GM18508 (cell line): ENCODE data around the gene PLD1.
"Not testable (repeated sequence)": the region's sequence is repeated elsewhere in the genome, so short reads cannot be mapped to it uniquely, and the experiment has no call there.

Source experiments
- ATAC-seq: cut with Tn5 transposase; IDR thresholded peaks from one replicate; pipeline ENCODE4 v1.9.1; 2021; ENCODE audit warnings: moderate number of reproducible peaks; ENCODE audit not compliant: insufficient read depth, unreplicated experiment

The PLD1 gene

GRCh38 chr3:171821778-171822358, 11.6 kb upstream of the PLD1 start:
- no peak for ATAC-seq

GRCh38 chr3:171821044-171821443, 10.8 kb upstream of the PLD1 start:
- no peak for ATAC-seq

- ATAC-seq = no peak
Observed at GRCh38 chr3:171817074-171817800, 7.0 kb upstream of the PLD1 start.

GRCh38 chr3:171815973-171816595, 5.8 kb upstream of the PLD1 start:
- ATAC-seq = no peak

GRCh38 chr3:171814662-171815061, 4.4 kb upstream of the PLD1 start:
- ATAC-seq = not testable (repeated sequence)

- no peak for ATAC-seq
Observed at GRCh38 chr3:171813897-171814460, 3.7 kb upstream of the PLD1 start.

- no peak for ATAC-seq
Observed at GRCh38 chr3:171813278-171813896, 3.1 kb upstream of the PLD1 start.

GRCh38 chr3:171812811-171813210, 2.5 kb upstream of the PLD1 start:
- no peak for ATAC-seq

GRCh38 chr3:171811913-171812335, 1.6 kb upstream of the PLD1 start:
- ATAC-seq = no peak

- ATAC-seq = no peak
Observed at GRCh38 chr3:171811295-171811912, 1.1 kb upstream of the PLD1 start.

GRCh38 chr3:171810629-171811294, 479 bp upstream of the PLD1 start:
- no peak for ATAC-seq

- no peak for ATAC-seq
Observed at GRCh38 chr3:171809611-171809860, 747 bp downstream of the PLD1 start.

- ATAC-seq = no peak
Observed at GRCh38 chr3:171807806-171808205, 2.5 kb downstream of the PLD1 start.

GRCh38 chr3:171807129-171807675, 3.1 kb downstream of the PLD1 start:
- ATAC-seq = no peak

- no peak for ATAC-seq
Observed at GRCh38 chr3:171806200-171807128, 3.8 kb downstream of the PLD1 start.

GRCh38 chr3:171805687-171806086, 4.6 kb downstream of the PLD1 start:
- no peak for ATAC-seq

GRCh38 chr3:171804618-171805389, 5.5 kb downstream of the PLD1 start:
- ATAC-seq = no peak

- ATAC-seq = no peak
Observed at GRCh38 chr3:171803044-171803443, 7.2 kb downstream of the PLD1 start.
